ENCODE measurements around the gene DIP2B. TPM values are rescaled to one million over a fixed set of nuclear protein-coding genes. Genes with fewer than 3 reads are reported as not detected.

DIP2B gene
- polyA plus RNA-seq, 3 donors = 3.5 to 12.3 (median 6.5) TPM

- intact Hi-C loops (cut with micrococcal nuclease) = no loop called here
- WGBS (ENCODE audit: insufficient coverage) = no CpG with 5 or more reads among the region's 3 CpGs
- H3K4me2 ChIP-seq (replicated peaks; ENCODE audit: extremely low read depth, low read length, poor library complexity, severe bottlenecking) = no peak overlapping the region
- H3K9me3 Mint-ChIP-seq = peaks cover 0 to 2% (median 0%) of the 10 kb centered on the region in 7 donors
- peaks cover 66% of the 10 kb centered on the region for H3K79me2 ChIP-seq (ENCODE audit: insufficient read depth, low read length)
- no peak overlapping the region for H3K9ac ChIP-seq (ENCODE audit: insufficient read depth, low read length, poor library complexity, severe bottlenecking)
- H4K20me1 ChIP-seq (ENCODE audit: insufficient read depth, low read length) = peaks cover 91% of the 10 kb centered on the region
- no peaks in the 10 kb centered on the region for H3K9me3 ChIP-seq (replicated peaks in 1 of 2; ENCODE audit: control insufficient read depth in 1 of 2, insufficient read depth in 1 of 2, low read length in 2 of 2)
- no peak overlapping the region for H2AFZ ChIP-seq (ENCODE audit: insufficient read depth, low read depth, low read length, poor library complexity, severe bottlenecking)
- no peak overlapping the region for H3K27ac ChIP-seq (ENCODE audit: low read depth in 1 of 2, low read length in 2 of 2)
- peaks cover 3 to 7% of the 10 kb centered on the region in 2 donors for H3K36me3 Mint-ChIP-seq
- no peaks in the 10 kb centered on the region for H3K36me3 ChIP-seq (replicated peaks in 1 of 2; ENCODE audit: control insufficient read depth in 1 of 2, insufficient read depth in 2 of 2, low read length in 2 of 2)
- no peaks in the 10 kb centered on the region for H3K27me3 Mint-ChIP-seq (ENCODE audit: low read depth in 3 of 3)
- TF ChIP-seq CTCF (IDR thresholded peaks at IDR 0.05) = no peak
- H3K4me1 ChIP-seq (ENCODE audit: control insufficient read depth in 1 of 2, insufficient read depth in 2 of 2, low read length in 2 of 2) = peaks cover 19 to 32% of the 10 kb centered on the region in 2 donors
- peaks cover 26% of the 10 kb centered on the region for H3K4me1 Mint-ChIP-seq
- no peak overlapping the region for H3K27ac Mint-ChIP-seq
- no peaks in the 10 kb centered on the region for H3K27me3 ChIP-seq (ENCODE audit: control insufficient read depth in 2 of 2, insufficient read depth in 2 of 2, low read length in 2 of 2)
- H3K4me3 Mint-ChIP-seq = no peak overlapping the region
- no peak overlapping the region for H3K4me3 ChIP-seq (replicated peaks in 1 of 3; ENCODE audit: low read depth in 2 of 3, low read length in 3 of 3)
- no peak for DNase-seq
Observed at GRCh38 chr12:50595667-50596066, 90.9 kb downstream of the DIP2B start.

GRCh38 chr12:50597200-50598195 is 92.7 kb downstream of the DIP2B start:
- peak; percentile 27 to 66 (median 43) for DNase-seq
- no peak for TF ChIP-seq CTCF (IDR thresholded peaks at IDR 0.05)
- Mint-ChIP-seq H3K4me3 (no peak overlapping the region), H3K9me3 (peaks cover 0 to 2% (median 0%) of the 10 kb centered on the region in 7 donors), H3K36me3 (peaks cover 7 to 11% of the 10 kb centered on the region in 2 donors), H3K27ac (peak overlapping the region in 6 of 7 donors; percentile 0 to 51 (median 26)), H3K4me1 (peaks cover 29% of the 10 kb centered on the region), H3K27me3 (ENCODE audit: low read depth in 3 of 3) (no peaks in the 10 kb centered on the region)
- Histone ChIP-seq H3K9me3 (replicated peaks in 1 of 2; ENCODE audit: control insufficient read depth in 1 of 2, insufficient read depth in 1 of 2, low read length in 2 of 2) (no peaks in the 10 kb centered on the region), H2AFZ (ENCODE audit: insufficient read depth, low read depth, low read length, poor library complexity, severe bottlenecking) (no peak overlapping the region), H3K4me1 (ENCODE audit: control insufficient read depth in 1 of 2, insufficient read depth in 2 of 2, low read length in 2 of 2) (peaks cover 19 to 32% of the 10 kb centered on the region in 2 donors), H3K4me2 (replicated peaks; ENCODE audit: extremely low read depth, low read length, poor library complexity, severe bottlenecking) (no peak overlapping the region), H3K79me2 (ENCODE audit: insufficient read depth, low read length) (peaks cover 67% of the 10 kb centered on the region), H3K9ac (ENCODE audit: insufficient read depth, low read length, poor library complexity, severe bottlenecking) (no peak overlapping the region), H3K36me3 (replicated peaks in 1 of 2; ENCODE audit: control insufficient read depth in 1 of 2, insufficient read depth in 2 of 2, low read length in 2 of 2) (no peaks in the 10 kb centered on the region), H4K20me1 (ENCODE audit: insufficient read depth, low read length) (peaks cover 89% of the 10 kb centered on the region), H3K4me3 (replicated peaks in 1 of 3; ENCODE audit: low read depth in 2 of 3, low read length in 3 of 3) (no peak overlapping the region), H3K27me3 (ENCODE audit: control insufficient read depth in 2 of 2, insufficient read depth in 2 of 2, low read length in 2 of 2) (no peaks in the 10 kb centered on the region), H3K27ac (ENCODE audit: low read depth in 1 of 2, low read length in 2 of 2) (peak overlapping the region in 1 of 2 donors; percentile 27)
- intact Hi-C loops (cut with micrococcal nuclease) = no loop called here
- WGBS (ENCODE audit: insufficient coverage) = 49% methylated on average over 3 of the region's 9 CpGs

Data from CD14-positive monocyte (primary cell).